K562 (cell line): ENCODE data around the gene LIX1. TPM values are rescaled to one million over a fixed set of nuclear protein-coding genes. Genes with fewer than 3 reads are reported as not detected.

Experiments
- BRCA1 ChIP-seq, 2 experiments: fragments of 450-650 bp in 1 of 2; sonication (generic) in 1 of 2; formaldehyde crosslinking in 1 of 2; IDR thresholded peaks; 2 replicates each; pipeline versions ENCODE4 v1.5.0 to v1.6.1; 2017 to 2020; ENCODE audit warnings: mild to moderate bottlenecking in 1 of 2, missing genetic modification reagents in 1 of 2
- HMG20A ChIP-seq: fragments of 450-650 bp; formaldehyde crosslinking; conservative IDR thresholded peaks from 2 replicates; pipeline ENCODE4 v1.4.0; 2020; ENCODE audit warnings: mild to moderate bottlenecking, mixed read lengths
- JUNB ChIP-seq: fragments of 450-650 bp; formaldehyde crosslinking; conservative IDR thresholded peaks from 2 replicates; pipeline ENCODE4 v1.4.0; 2020; ENCODE audit warnings: mild to moderate bottlenecking
- NBN ChIP-seq: fragments of 450-650 bp; IDR thresholded peaks from 2 replicates; pipeline ENCODE4 v1.6.1; 2016; ENCODE audit warnings: low read depth, mild to moderate bottlenecking
- POLR2H ChIP-seq: IDR thresholded peaks from 2 replicates; pipeline ENCODE4 v1.6.1; 2016; ENCODE audit warnings: missing genetic modification characterization, low read depth, mild to moderate bottlenecking, control low read depth, missing compliant biosample characterization, moderate library complexity
- TOE1 ChIP-seq, 2 experiments: fragments of 450-650 bp in 1 of 2; sonication (generic) in 1 of 2; formaldehyde crosslinking in 1 of 2; IDR thresholded peaks; 2 replicates each; pipeline versions ENCODE4 v1.7.1 to v1.8.0; 2016 to 2022; ENCODE audit warnings: borderline replicate concordance in 2 of 2, mild to moderate bottlenecking in 2 of 2, antibody characterized with exemption in 1 of 2, inconsistent platforms in 1 of 2, low read depth in 1 of 2, missing genetic modification reagents in 1 of 2, moderate library complexity in 1 of 2
- XRCC3 ChIP-seq: fragments of 450-650 bp; IDR thresholded peaks from 2 replicates; pipeline ENCODE4 v1.6.1; 2017; ENCODE audit warnings: mild to moderate bottlenecking, moderate library complexity
- YY1 ChIP-seq, 3 experiments: IDR thresholded peaks; 2 replicates each; pipeline ENCODE4 v1.6.1; 2011; ENCODE audit warnings: low read length in 2 of 3, mild to moderate bottlenecking in 2 of 3, moderate library complexity in 2 of 3, borderline replicate concordance in 1 of 3, control low read depth in 1 of 3, low read depth in 1 of 3; ENCODE audit not compliant: insufficient read depth in 3 of 3, insufficient replicate concordance in 2 of 3, control insufficient read depth in 1 of 3, insufficient read length in 1 of 3; ENCODE audit errors: extremely low read depth in 1 of 3
- ZBTB17 ChIP-seq: fragments of 450-650 bp; formaldehyde crosslinking; IDR thresholded peaks from 2 replicates; pipeline ENCODE4 v1.4.0; 2020; ENCODE audit warnings: mild to moderate bottlenecking
- ZC3H8 ChIP-seq: fragments of 450-650 bp; IDR thresholded peaks from 2 replicates; pipeline ENCODE4 v1.6.1; 2017
- ZNF23 ChIP-seq: fragments of 250-450 bp; sonication (Bioruptor Pico); IDR thresholded peaks from 2 replicates; pipeline ENCODE4 v1.4.0; 2020; ENCODE audit warnings: mild to moderate bottlenecking
- ZNF274 ChIP-seq: IDR thresholded peaks from 2 replicates; pipeline ENCODE4 v1.6.1; 2011; ENCODE audit warnings: low read depth, mild to moderate bottlenecking, low read length, moderate library complexity, borderline replicate concordance
- ZNF431 ChIP-seq: sonication (generic); formaldehyde crosslinking; IDR thresholded peaks from 2 replicates; pipeline ENCODE4 v1.8.0; 2022; ENCODE audit warnings: mild to moderate bottlenecking, missing genetic modification reagents
- ZNF77 ChIP-seq: fragments of 250-450 bp; sonication (Bioruptor Pico); IDR thresholded peaks from 2 replicates; pipeline ENCODE4 v1.5.0; 2020
- polyA plus RNA-seq, 8 experiments: library from polyadenylated mRNA; depleted of rRNA in 4 of 8; stranded (reverse) in 5 of 8; unstranded in 3 of 8; fragments of >200 nt; fragmentation: Nextera tagmentation in 2 of 8; fragmentation: Illumina TruSeq in 1 of 8; extraction: Ambion mirVana in 2 of 8; extraction: Trizol in 1 of 8; gene quantifications; 2 replicates each; pipeline versions ENCODE4 v1.2.1 to v1.2.3, GENCODE V29; 2011 to 2014; ENCODE audit warnings: inconsistent platforms in 1 of 8, missing spikeins in 1 of 8
- total RNA-seq, 7 experiments: library from RNA; depleted of rRNA in 6 of 7; stranded (reverse); fragments of >200 nt in 6 of 7; fragmentation: Illumina TruSeq in 2 of 7; extraction: Trizol in 2 of 7; gene quantifications; 2 replicates each; pipeline versions ENCODE4 v1.2.1 to v1.2.3, GENCODE V29; 2011 to 2021; ENCODE audit warnings: low replicate concordance in 1 of 7
- TF ChIP-seq, protein P1 (sequence below): IDR thresholded peaks from 3 replicates; pipeline ENCODE4 v1.6.1; 2011; ENCODE audit warnings: borderline replicate concordance, mild to moderate bottlenecking, moderate library complexity; ENCODE audit not compliant: insufficient read length; ENCODE audit errors: extremely low read depth
- TF ChIP-seq, protein P2 (sequence below): sonication (generic); formaldehyde crosslinking; IDR thresholded peaks from 2 replicates; pipeline ENCODE4 v1.8.1; 2023; ENCODE audit warnings: mild to moderate bottlenecking, missing genetic modification reagents
- TF ChIP-seq, protein P3 (sequence below): fragments of 450-650 bp; IDR thresholded peaks from 2 replicates; pipeline ENCODE4 v1.6.1; 2016; ENCODE audit warnings: antibody characterized with exemption
- TF ChIP-seq, protein P4 (sequence below): fragments of 250-450 bp; sonication (Bioruptor Pico); IDR thresholded peaks from 2 replicates; pipeline ENCODE4 v1.5.0; 2020; ENCODE audit warnings: mild to moderate bottlenecking

The LIX1 gene
- total and polyA plus RNA-seq, 9 of the 15 experiments (the other 6 are each of a cell fraction or from before 2014, with no cell fraction given), result 0.01 to 0.18 TPM; not detected in 7

DNA sequence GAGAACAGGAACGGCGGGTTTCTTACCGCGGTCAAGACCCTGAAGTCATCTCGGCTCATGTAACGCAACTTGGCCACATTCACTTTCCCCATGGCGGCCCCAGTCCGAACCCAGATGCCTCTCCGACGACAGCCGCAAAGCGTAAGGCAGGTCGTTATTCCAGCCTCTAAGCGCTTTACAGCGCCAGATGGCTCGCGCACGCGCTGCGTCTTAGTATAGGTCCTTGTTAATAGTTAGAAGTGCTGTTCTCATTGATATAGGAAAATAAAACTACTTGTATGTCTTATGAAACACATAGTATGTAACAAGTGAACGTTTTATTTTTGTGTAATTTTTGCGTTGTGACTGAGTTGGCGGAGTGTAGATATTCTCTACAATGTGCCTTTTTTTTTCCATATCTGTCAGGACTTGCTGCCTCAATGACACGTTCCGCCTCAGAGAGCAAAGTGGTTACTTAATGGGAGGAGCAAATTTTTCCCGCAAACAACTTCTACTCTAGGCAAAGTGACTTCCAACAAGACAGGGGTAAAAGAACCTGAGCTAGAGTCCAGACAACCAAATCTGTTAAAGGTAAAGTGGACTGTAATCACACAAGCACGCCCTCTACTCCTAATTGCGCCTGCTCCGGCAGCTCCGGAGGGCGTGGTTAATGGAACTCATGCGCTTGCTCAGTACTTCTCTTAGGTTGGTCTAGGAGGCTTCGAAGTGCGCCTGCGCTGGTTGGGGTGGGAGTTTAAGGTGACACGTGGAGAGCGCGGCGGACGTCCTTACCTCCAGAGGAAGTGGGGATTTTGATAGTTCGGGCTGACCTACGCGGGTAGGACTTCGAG is 40.9 kb upstream of the LIX1 start, which contains the start of gene RIOK2 (continued):
- TF ChIP-seq, protein P1, sequence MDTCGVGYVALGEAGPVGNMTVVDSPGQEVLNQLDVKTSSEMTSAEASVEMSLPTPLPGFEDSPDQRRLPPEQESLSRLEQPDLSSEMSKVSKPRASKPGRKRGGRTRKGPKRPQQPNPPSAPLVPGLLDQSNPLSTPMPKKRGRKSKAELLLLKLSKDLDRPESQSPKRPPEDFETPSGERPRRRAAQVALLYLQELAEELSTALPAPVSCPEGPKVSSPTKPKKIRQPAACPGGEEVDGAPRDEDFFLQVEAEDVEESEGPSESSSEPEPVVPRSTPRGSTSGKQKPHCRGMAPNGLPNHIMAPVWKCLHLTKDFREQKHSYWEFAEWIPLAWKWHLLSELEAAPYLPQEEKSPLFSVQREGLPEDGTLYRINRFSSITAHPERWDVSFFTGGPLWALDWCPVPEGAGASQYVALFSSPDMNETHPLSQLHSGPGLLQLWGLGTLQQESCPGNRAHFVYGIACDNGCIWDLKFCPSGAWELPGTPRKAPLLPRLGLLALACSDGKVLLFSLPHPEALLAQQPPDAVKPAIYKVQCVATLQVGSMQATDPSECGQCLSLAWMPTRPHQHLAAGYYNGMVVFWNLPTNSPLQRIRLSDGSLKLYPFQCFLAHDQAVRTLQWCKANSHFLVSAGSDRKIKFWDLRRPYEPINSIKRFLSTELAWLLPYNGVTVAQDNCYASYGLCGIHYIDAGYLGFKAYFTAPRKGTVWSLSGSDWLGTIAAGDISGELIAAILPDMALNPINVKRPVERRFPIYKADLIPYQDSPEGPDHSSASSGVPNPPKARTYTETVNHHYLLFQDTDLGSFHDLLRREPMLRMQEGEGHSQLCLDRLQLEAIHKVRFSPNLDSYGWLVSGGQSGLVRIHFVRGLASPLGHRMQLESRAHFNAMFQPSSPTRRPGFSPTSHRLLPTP, result no peak
- TF ChIP-seq, protein P2, sequence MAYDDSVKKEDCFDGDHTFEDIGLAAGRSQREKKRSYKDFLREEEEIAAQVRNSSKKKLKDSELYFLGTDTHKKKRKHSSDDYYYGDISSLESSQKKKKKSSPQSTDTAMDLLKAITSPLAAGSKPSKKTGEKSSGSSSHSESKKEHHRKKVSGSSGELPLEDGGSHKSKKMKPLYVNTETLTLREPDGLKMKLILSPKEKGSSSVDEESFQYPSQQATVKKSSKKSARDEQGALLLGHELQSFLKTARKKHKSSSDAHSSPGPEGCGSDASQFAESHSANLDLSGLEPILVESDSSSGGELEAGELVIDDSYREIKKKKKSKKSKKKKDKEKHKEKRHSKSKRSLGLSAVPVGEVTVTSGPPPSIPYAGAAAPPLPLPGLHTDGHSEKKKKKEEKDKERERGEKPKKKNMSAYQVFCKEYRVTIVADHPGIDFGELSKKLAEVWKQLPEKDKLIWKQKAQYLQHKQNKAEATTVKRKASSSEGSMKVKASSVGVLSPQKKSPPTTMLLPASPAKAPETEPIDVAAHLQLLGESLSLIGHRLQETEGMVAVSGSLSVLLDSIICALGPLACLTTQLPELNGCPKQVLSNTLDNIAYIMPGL, result no peak
- TF ChIP-seq NBN, result peak; percentile 48; the same call in 1 of the 2 replicates
- no peak for TF ChIP-seq ZC3H8
- TF ChIP-seq ZBTB17, result 0 out of 2 replicates have a peak, but pooled peaks have one; percentile 33
- TF ChIP-seq TOE1 (IDR thresholded peaks at IDR 0.05; ENCODE audit: borderline replicate concordance), result peak; percentile 93
- TF ChIP-seq TOE1 (CRISPR knock-in tag; IDR thresholded peaks at IDR 0.05; ENCODE audit: borderline replicate concordance, low read depth), result no peak
- TF ChIP-seq, protein P3, sequence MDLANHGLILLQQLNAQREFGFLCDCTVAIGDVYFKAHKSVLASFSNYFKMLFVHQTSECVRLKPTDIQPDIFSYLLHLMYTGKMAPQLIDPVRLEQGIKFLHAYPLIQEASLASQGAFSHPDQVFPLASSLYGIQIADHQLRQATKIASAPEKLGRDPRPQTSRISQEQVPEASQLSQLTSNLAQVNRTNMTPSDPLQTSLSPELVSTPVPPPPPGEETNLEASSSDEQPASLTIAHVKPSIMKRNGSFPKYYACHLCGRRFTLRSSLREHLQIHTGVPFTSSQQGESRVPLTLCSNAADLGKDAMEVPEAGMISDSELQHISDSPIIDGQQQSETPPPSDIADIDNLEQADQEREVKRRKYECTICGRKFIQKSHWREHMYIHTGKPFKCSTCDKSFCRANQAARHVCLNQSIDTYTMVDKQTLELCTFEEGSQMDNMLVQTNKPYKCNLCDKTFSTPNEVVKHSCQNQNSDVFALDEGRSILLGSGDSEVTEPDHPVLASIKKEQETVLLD, result peak; percentile 92
- TF ChIP-seq POLR2H, result peak; percentile 78
- no peak for TF ChIP-seq XRCC3
- TF ChIP-seq ZNF274, result no peak
- TF ChIP-seq HMG20A (CRISPR knock-in tag), result no peak
- TF ChIP-seq JUNB (CRISPR knock-in tag), result no peak
- TF ChIP-seq ZNF431, result 0 out of 2 replicates have a peak, but pooled peaks have one; percentile 45
- TF ChIP-seq BRCA1 (IDR thresholded peaks at IDR 0.05), result no peak
- TF ChIP-seq BRCA1 (CRISPR knock-in tag; IDR thresholded peaks at IDR 0.05), result no peak
- peak in 2 of 3 experiments; percentile 72 to 87 for TF ChIP-seq YY1 (IDR thresholded peaks at IDR 0.05; ENCODE audit: borderline replicate concordance in 1 of 3, control insufficient read depth in 1 of 3, extremely low read depth in 1 of 3, insufficient read depth in 3 of 3, insufficient read length in 1 of 3, insufficient replicate concordance in 2 of 3, low read depth in 1 of 3, low read length in 2 of 3)
- no peak for TF ChIP-seq ZNF77 (CRISPR knock-in tag)
- TF ChIP-seq ZNF23 (CRISPR knock-in tag), result no peak
- TF ChIP-seq, protein P4, sequence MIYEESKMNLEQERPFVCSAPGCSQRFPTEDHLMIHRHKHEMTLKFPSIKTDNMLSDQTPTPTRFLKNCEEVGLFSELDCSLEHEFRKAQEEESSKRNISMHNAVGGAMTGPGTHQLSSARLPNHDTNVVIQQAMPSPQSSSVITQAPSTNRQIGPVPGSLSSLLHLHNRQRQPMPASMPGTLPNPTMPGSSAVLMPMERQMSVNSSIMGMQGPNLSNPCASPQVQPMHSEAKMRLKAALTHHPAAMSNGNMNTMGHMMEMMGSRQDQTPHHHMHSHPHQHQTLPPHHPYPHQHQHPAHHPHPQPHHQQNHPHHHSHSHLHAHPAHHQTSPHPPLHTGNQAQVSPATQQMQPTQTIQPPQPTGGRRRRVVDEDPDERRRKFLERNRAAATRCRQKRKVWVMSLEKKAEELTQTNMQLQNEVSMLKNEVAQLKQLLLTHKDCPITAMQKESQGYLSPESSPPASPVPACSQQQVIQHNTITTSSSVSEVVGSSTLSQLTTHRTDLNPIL (CRISPR knock-in tag), result no peak
